H1 (cell line): ENCODE results near the gene SLC25A42. TPM values are rescaled to one million over a fixed set of nuclear protein-coding genes. Genes with fewer than 3 reads are reported as not detected.
A peak's percentile ranks its signal among the peaks of the same experiment; 100 is the strongest.

Source experiments
- CTCF ChIA-PET: fragments of 300-600 bp; sonication (Branson Sonifier 250); formaldehyde crosslinking; loops from one replicate; lab custom pipeline; 2021; ENCODE audit not compliant: partially characterized antibody; lab: Charles Lee
- POLR2A ChIA-PET: fragments of 300-600 bp; sonication (Branson Sonifier 250); formaldehyde crosslinking; loops from one replicate; lab custom pipeline; 2021; ENCODE audit warnings: inconsistent platforms; ENCODE audit not compliant: partially characterized antibody; lab: Charles Lee
- DNase-seq, 2 experiments: peaks; one replicate each; pipeline versions ENCODE4 v3.0.0 to v3.0.0-alpha.2; 2010 to 2022; ENCODE audit warnings: low spot score in 2 of 2, low read depth in 1 of 2, mixed read lengths in 1 of 2
- FAIRE-seq: peaks from 2 replicates; lab custom pipeline; 2011; peaks lifted over from hg19 to GRCh38; lab: Jason Lieb, UNC
- H2AFZ ChIP-seq: 2 replicates; pipeline ENCODE4 v1.8.1; 2012; ENCODE audit warnings: low read length, inconsistent platforms
- H2AK5ac ChIP-seq: 2 replicates; pipeline ENCODE4 v1.6.1; 2013; ENCODE audit warnings: low read depth, low read length
- H2BK120ac ChIP-seq: replicated peaks from 2 replicates; pipeline ENCODE3; 2013; ENCODE audit warnings: low read depth, low read length, inconsistent platforms
- H2BK12ac ChIP-seq: 2 replicates; pipeline ENCODE4 v1.6.1; 2013; ENCODE audit warnings: low read depth, low read length
- H2BK15ac ChIP-seq: 2 replicates; pipeline ENCODE4 v1.6.1; 2013; ENCODE audit warnings: low read length
- H2BK20ac ChIP-seq: 2 replicates; pipeline ENCODE4 v1.6.1; 2013; ENCODE audit warnings: low read length
- H2BK5ac ChIP-seq: 2 replicates; pipeline ENCODE4 v1.6.1; 2013; ENCODE audit warnings: low read depth, low read length
- H3K14ac ChIP-seq: 2 replicates; pipeline ENCODE4 v1.6.1; 2013; ENCODE audit warnings: inconsistent platforms; ENCODE audit not compliant: insufficient read length
- H3K18ac ChIP-seq: 2 replicates; pipeline ENCODE4 v1.6.1; 2013; ENCODE audit warnings: low read length; ENCODE audit errors: extremely low read depth
- H3K23ac ChIP-seq: 2 replicates; pipeline ENCODE4 v1.6.1; 2013; ENCODE audit warnings: inconsistent platforms; ENCODE audit not compliant: insufficient read length
- H3K23me2 ChIP-seq: 2 replicates; pipeline ENCODE4 v1.6.1; 2013; ENCODE audit warnings: low read depth, low read length
- H3K27ac ChIP-seq: 2 replicates; pipeline ENCODE4 v1.6.1; 2011; ENCODE audit warnings: low read depth, low read length, inconsistent platforms
- H3K27me3 ChIP-seq, 4 experiments: replicated peaks in 1 of 4; 1 replicate in 1 of 4; 2 replicates in 3 of 4; pipeline versions ENCODE4 v1.6.1 to v1.8.1; 2011 to 2013; ENCODE audit warnings: low read length in 3 of 4, mild to moderate bottlenecking in 3 of 4, inconsistent platforms in 2 of 4, mixed read lengths in 2 of 4, moderate library complexity in 1 of 4; ENCODE audit not compliant: control insufficient read depth in 3 of 4, insufficient read depth in 3 of 4; ENCODE audit errors: extremely low read depth in 1 of 4
- H3K36me3 ChIP-seq, 4 experiments: 2 replicates each; pipeline versions ENCODE4 v1.6.1 to v1.8.1; 2011 to 2013; ENCODE audit warnings: mild to moderate bottlenecking in 4 of 4, low read length in 3 of 4, moderate library complexity in 2 of 4, control low read depth in 1 of 4, inconsistent platforms in 1 of 4; ENCODE audit not compliant: insufficient read depth in 4 of 4, control insufficient read depth in 2 of 4
- H3K4ac ChIP-seq: replicated peaks from 2 replicates; pipeline ENCODE3; 2013; ENCODE audit warnings: low read length, low read depth, mixed read lengths, inconsistent platforms; ENCODE audit not compliant: insufficient read length
- H3K4me1 ChIP-seq, 4 experiments: replicated peaks in 1 of 4; 1 replicate in 1 of 4; 2 replicates in 3 of 4; pipeline versions ENCODE4 v1.6.1 to v1.8.1; 2011 to 2013; ENCODE audit warnings: low read length in 3 of 4, inconsistent platforms in 2 of 4, mixed read lengths in 1 of 4; ENCODE audit not compliant: insufficient read depth in 4 of 4, control insufficient read depth in 3 of 4
- H3K4me2 ChIP-seq, 2 experiments: 2 replicates each; pipeline versions ENCODE4 v1.6.1 to v1.8.1; 2011 to 2013; ENCODE audit warnings: low read depth in 2 of 2, low read length in 2 of 2, control low read depth in 1 of 2, inconsistent platforms in 1 of 2, mild to moderate bottlenecking in 1 of 2; ENCODE audit not compliant: insufficient read depth in 1 of 2
- H3K4me3 ChIP-seq, 4 experiments: fragments of 200-600, 300-600 bp in 1 of 4; sonication (generic), shearing (Covaris generic), sonication (Bioruptor Twin) in 1 of 4; 2 replicates each; pipeline versions ENCODE4 v1.5.1 to v1.8.1; 2011 to 2016; ENCODE audit warnings: low read length in 4 of 4, low read depth in 3 of 4, control low read depth in 2 of 4, inconsistent platforms in 2 of 4, mild to moderate bottlenecking in 2 of 4, mixed read lengths in 1 of 4, moderate library complexity in 1 of 4; ENCODE audit not compliant: insufficient read depth in 2 of 4; ENCODE audit errors: extremely low read depth in 1 of 4
- H3K56ac ChIP-seq: replicated peaks from 2 replicates; pipeline ENCODE3; 2013; ENCODE audit warnings: low read depth, mild to moderate bottlenecking, mixed read lengths, low read length, inconsistent platforms; ENCODE audit not compliant: insufficient read length
- H3K79me1 ChIP-seq: 2 replicates; pipeline ENCODE4 v1.6.1; 2013; ENCODE audit warnings: low read depth, low read length, control low read depth
- H3K79me2 ChIP-seq, 2 experiments: 2 replicates each; pipeline versions ENCODE4 v1.6.1 to v1.8.1; 2012 to 2013; ENCODE audit warnings: low read length in 2 of 2, mild to moderate bottlenecking in 2 of 2, inconsistent platforms in 1 of 2; ENCODE audit not compliant: insufficient read depth in 2 of 2, control insufficient read depth in 1 of 2
- H3K9ac ChIP-seq, 4 experiments: replicated peaks in 1 of 4; 1 replicate in 1 of 4; 2 replicates in 3 of 4; pipeline versions ENCODE4 v1.6.1 to v1.8.1; 2011 to 2013; ENCODE audit warnings: low read depth in 3 of 4, low read length in 3 of 4, control low read depth in 2 of 4, mild to moderate bottlenecking in 2 of 4, moderate library complexity in 2 of 4, inconsistent platforms in 1 of 4; ENCODE audit errors: extremely low read depth in 1 of 4
- H3K9me3 ChIP-seq, 2 experiments: 2 replicates each; pipeline versions ENCODE4 v1.6.1 to v1.8.1; 2012 to 2013; ENCODE audit warnings: mild to moderate bottlenecking in 2 of 2, moderate library complexity in 2 of 2, control low read depth in 1 of 2, inconsistent platforms in 1 of 2, low read depth in 1 of 2, low read length in 1 of 2, mixed read lengths in 1 of 2; ENCODE audit not compliant: insufficient read depth in 2 of 2
- H4K20me1 ChIP-seq, 2 experiments: replicated peaks in 1 of 2; 2 replicates each; pipeline versions ENCODE3 to v1.8.1; 2011 to 2013; ENCODE audit warnings: inconsistent platforms in 2 of 2, low read length in 2 of 2, mild to moderate bottlenecking in 1 of 2; ENCODE audit not compliant: insufficient read depth in 2 of 2, control insufficient read depth in 1 of 2
- H4K5ac ChIP-seq: 2 replicates; pipeline ENCODE4 v1.6.1; 2013; ENCODE audit warnings: low read length, low read depth, mixed read lengths, inconsistent platforms; ENCODE audit not compliant: insufficient read length
- H4K8ac ChIP-seq: 2 replicates; pipeline ENCODE4 v1.8.0; 2013; ENCODE audit warnings: mild to moderate bottlenecking, moderate library complexity, low read length, inconsistent platforms; ENCODE audit not compliant: insufficient read depth; ENCODE audit errors: extremely low read depth
- H4K91ac ChIP-seq: replicated peaks from 2 replicates; pipeline ENCODE3; 2013; ENCODE audit warnings: low read length, mixed read lengths, inconsistent platforms; ENCODE audit not compliant: insufficient read length
- ATF3 ChIP-seq: IDR thresholded peaks from 2 replicates; pipeline ENCODE4 v1.6.1; 2011; ENCODE audit warnings: low read depth, mild to moderate bottlenecking, low read length; ENCODE audit not compliant: insufficient read depth
- BRCA1 ChIP-seq: IDR thresholded peaks from 2 replicates; pipeline ENCODE4 v1.6.1; 2012; ENCODE audit warnings: low read depth, low read length, improper control_type of control experiment
- CEBPB ChIP-seq: IDR thresholded peaks from 2 replicates; pipeline ENCODE4 v1.6.1; 2012; ENCODE audit warnings: low read depth, low read length
- E2F6 ChIP-seq: IDR thresholded peaks from 2 replicates; pipeline ENCODE4 v1.6.1; 2012; ENCODE audit warnings: inconsistent platforms
- EGR1 ChIP-seq: IDR thresholded peaks from 2 replicates; pipeline ENCODE4 v1.6.1; 2011; ENCODE audit warnings: low read depth, low read length, borderline replicate concordance
- GABPA ChIP-seq: IDR thresholded peaks from 2 replicates; pipeline ENCODE4 v1.6.1; 2011; ENCODE audit warnings: mild to moderate bottlenecking, low read length, moderate library complexity, borderline replicate concordance; ENCODE audit not compliant: insufficient read depth
- KDM1A ChIP-seq: fragments of 200-600, 300-600 bp; sonication (generic); IDR thresholded peaks from 2 replicates; pipeline ENCODE4 v1.7.1; 2016; ENCODE audit warnings: mild to moderate bottlenecking, low read length, borderline replicate concordance
- POLR2A ChIP-seq, 2 experiments: IDR thresholded peaks; 1 replicate in 1 of 2; 2 replicates in 1 of 2; pipeline ENCODE4 v1.6.1; 2011; ENCODE audit warnings: low read depth in 2 of 2, low read length in 2 of 2, mild to moderate bottlenecking in 2 of 2; ENCODE audit errors: control extremely low read depth in 1 of 2
- RBBP5 ChIP-seq: IDR thresholded peaks from 2 replicates; pipeline ENCODE4 v1.7.1; 2012; ENCODE audit warnings: low read depth, mild to moderate bottlenecking, inconsistent platforms, low read length, moderate library complexity, borderline replicate concordance
- TBP ChIP-seq: IDR thresholded peaks from 2 replicates; pipeline ENCODE4 v1.6.1; 2011; ENCODE audit warnings: low read depth, low read length, improper control_type of control experiment
- WGBS, 2 experiments: shearing (Covaris generic) in 1 of 2; methylation state at CpG; one replicate each; pipeline versions ENCODE4 v1.1.6 to v1.1.7; 2013 to 2015; ENCODE audit warnings: low lambda C conversion rate in 2 of 2, mixed read lengths in 2 of 2, inconsistent platforms in 1 of 2, low coverage in 1 of 2, missing lambda C conversion rate in 1 of 2; ENCODE audit not compliant: insufficient replicate concordance in 2 of 2, insufficient coverage in 1 of 2, insufficient read length in 1 of 2; ENCODE audit errors: extremely low coverage in 1 of 2, missing lambda C conversion rate in 1 of 2; 5-methylcytosine and 5-hydroxymethylcytosine counted together
- polyA plus RNA-seq, 7 experiments: library from polyadenylated mRNA; depleted of rRNA in 3 of 7; stranded (reverse) in 5 of 7; unstranded in 2 of 7; fragments of >200 nt in 5 of 7; fragments of 200-250 nt in 2 of 7; gene quantifications; 1 replicate in 5 of 7; 2 replicates in 1 of 7; 4 replicates in 1 of 7; pipeline versions ENCODE4 v1.2.1 to v1.2.3, GENCODE V29; 2011 to 2013; ENCODE audit warnings: missing spikeins in 2 of 7, mixed read lengths in 2 of 7
- total RNA-seq: library from RNA; stranded (reverse); fragmentation: NEBNext Ultra II Directional; extraction: Animal tissue kit (Norgen Biotek cat#: 25700); gene quantifications from 2 replicates; pipeline ENCODE4 v1.2.1, GENCODE V29; 2021

SLC25A42 gene
- total and polyA plus RNA-seq, 2 of the 8 experiments (the other 6 are each of a cell fraction or from before 2014, with no cell fraction given) = 5.9 to 6.2 TPM

- Histone ChIP-seq H3K79me2 (peaks cover 7 to 63% of the 10 kb centered on the region in 2 experiments; a peak in 3 of 4 replicates), H2AFZ (peak within 1 kb of the TSS; percentile 89; the same call in 1 of the 2 replicates), H3K9me3 (peaks cover 12 to 13% of the 10 kb centered on the region in 2 experiments), H3K4me1 (peaks cover 0 to 3% (median 3%) of the 10 kb centered on the region in 4 experiments; a peak in 3 of 7 replicates), H3K27ac (peak within 1 kb of the TSS; percentile 79; the same call in 1 of the 2 replicates), H4K8ac (peak within 1 kb of the TSS; percentile 93), H3K18ac (peak within 1 kb of the TSS; percentile 72), H2BK12ac (no peak within 1 kb of the TSS; the same call in 1 of the 2 replicates), H2BK5ac (peak within 1 kb of the TSS; percentile 79; the same call in 1 of the 2 replicates), H3K79me1 (peaks cover 22% of the 10 kb centered on the region), H2BK120ac (peak within 1 kb of the TSS; percentile 72), H4K91ac (peak within 1 kb of the TSS; percentile 93), H3K14ac (no peak within 1 kb of the TSS), H4K5ac (peak within 1 kb of the TSS; percentile 100), H3K27me3 (no peaks in the 10 kb centered on the region), H2BK15ac (peak within 1 kb of the TSS; percentile 53; the same call in 1 of the 2 replicates), H3K4me3 (peak within 1 kb of the TSS; percentile 80 to 98 (median 86)), H3K9ac (peak within 1 kb of the TSS; percentile 81 to 89 (median 82)), H3K4ac (peak within 1 kb of the TSS; percentile 87), H2AK5ac (no peak within 1 kb of the TSS), H4K20me1 (peaks cover 13 to 15% of the 10 kb centered on the region in 2 experiments), H3K36me3 (peaks cover 6 to 28% (median 20%) of the 10 kb centered on the region in 4 experiments), H3K23ac (no peak within 1 kb of the TSS), H3K4me2 (peak within 1 kb of the TSS; percentile 85 to 87), H3K23me2 (peaks cover 7% of the 10 kb centered on the region), H3K56ac (peak within 1 kb of the TSS; percentile 93), H2BK20ac (no peak within 1 kb of the TSS)
- CTCF ChIA-PET = no interaction called here
- FAIRE-seq (no peak), DNase-seq (peak; percentile 72 to 91)
- WGBS, 2 experiments = 0% methylated on average over 73 of the region's 94 CpGs; no CpG with 5 or more reads in 1 of the 2 experiments
- POLR2A ChIA-PET = interaction anchor here (1.0 kb wide), 1 partner anchor 38 kb away, joined by 4 read pairs; no protein-coding TSS in a partner anchor
- TF ChIP-seq CEBPB = peak; percentile 97
- TF ChIP-seq GABPA = no peak
- no peak; the same call in 1 of the 2 replicates for TF ChIP-seq ATF3
- TF ChIP-seq E2F6 = peak; percentile 93
- 0 out of 2 replicates have a peak, but pooled peaks have one; percentile 21 for TF ChIP-seq TBP
- TF ChIP-seq BRCA1 = no peak
- no peak for TF ChIP-seq KDM1A
- TF ChIP-seq RBBP5 = peak; percentile 82
- TF ChIP-seq EGR1 = no peak
- no peak; a peak in 1 of 3 replicates for TF ChIP-seq POLR2A (IDR thresholded peaks at IDR 0.05; ENCODE audit: control extremely low read depth in 1 of 2, low read depth in 2 of 2, low read length in 2 of 2)
Observed at GRCh38 chr19:19033426-19034203, 30.2 kb upstream of the SLC25A42 start, which contains the start of the genes ARMC6 and SUGP2. TSS of gene ARMC6 (plus strand) at chr19:19033603. CDS start at chr19:19034210, 607 bp downstream. TSS of gene SUGP2 (minus strand) at chr19:19033517. CDS start at chr19:19031071, 2,446 bp downstream.
